Measurements from ENCODE around the gene CACNA2D4.

DNA sequence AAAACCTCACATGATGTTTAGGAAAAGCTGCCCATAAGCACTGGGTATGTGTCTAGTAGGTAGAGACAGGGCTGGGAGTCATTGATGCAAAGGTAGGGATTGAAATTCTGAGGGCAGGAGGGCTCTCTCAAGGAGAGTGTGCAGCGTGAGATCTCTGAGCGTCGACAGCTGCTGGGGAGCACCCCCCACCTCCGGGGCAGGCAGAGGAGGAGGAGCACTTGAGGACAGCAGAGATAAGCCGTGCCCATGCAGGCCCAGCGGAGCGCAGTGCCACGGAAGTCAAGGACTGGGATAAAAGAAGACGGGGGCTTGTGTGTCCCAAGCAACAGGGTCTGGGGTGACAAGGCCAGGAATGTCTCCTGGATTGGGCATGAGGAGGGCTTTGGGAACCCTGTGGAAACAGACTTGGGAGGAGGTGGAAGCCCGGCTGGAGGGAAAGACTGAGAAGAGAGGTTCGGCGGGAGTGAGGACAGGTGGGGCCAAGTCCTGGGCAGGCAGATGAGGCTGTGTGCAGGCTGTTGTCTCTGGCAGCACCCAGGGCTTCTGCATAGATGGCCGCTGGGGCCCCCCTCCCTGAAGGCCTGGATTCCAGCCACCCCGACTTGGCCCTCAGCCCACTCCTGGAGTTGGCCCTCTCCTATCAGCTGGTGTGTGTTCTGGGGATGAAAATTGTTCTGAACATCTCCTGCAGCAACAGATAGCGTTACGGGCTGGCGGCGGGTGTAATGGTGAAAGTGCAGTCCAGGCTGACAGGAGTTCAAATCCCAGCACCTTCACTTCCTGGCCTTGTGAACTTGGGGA, 1.9 kb downstream of the CACNA2D4 start:
- TF ChIP-seq, protein P1, sequence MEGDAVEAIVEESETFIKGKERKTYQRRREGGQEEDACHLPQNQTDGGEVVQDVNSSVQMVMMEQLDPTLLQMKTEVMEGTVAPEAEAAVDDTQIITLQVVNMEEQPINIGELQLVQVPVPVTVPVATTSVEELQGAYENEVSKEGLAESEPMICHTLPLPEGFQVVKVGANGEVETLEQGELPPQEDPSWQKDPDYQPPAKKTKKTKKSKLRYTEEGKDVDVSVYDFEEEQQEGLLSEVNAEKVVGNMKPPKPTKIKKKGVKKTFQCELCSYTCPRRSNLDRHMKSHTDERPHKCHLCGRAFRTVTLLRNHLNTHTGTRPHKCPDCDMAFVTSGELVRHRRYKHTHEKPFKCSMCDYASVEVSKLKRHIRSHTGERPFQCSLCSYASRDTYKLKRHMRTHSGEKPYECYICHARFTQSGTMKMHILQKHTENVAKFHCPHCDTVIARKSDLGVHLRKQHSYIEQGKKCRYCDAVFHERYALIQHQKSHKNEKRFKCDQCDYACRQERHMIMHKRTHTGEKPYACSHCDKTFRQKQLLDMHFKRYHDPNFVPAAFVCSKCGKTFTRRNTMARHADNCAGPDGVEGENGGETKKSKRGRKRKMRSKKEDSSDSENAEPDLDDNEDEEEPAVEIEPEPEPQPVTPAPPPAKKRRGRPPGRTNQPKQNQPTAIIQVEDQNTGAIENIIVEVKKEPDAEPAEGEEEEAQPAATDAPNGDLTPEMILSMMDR (IDR thresholded peaks at IDR 0.05): no peak
- no peak for TF ChIP-seq POLR2A (IDR thresholded peaks at IDR 0.05)

All from adrenal gland (tissue), 5 donors.